Activated CD4-positive, alpha-beta T cell treated with anti-CD3 and anti-CD28 coated beads, Interleukin-2, amount 10 ng/mL, durations not matched to agents 7 days and 5 days (primary cell): ENCODE results near the gene ATRX. TPM values are rescaled to one million over a fixed set of nuclear protein-coding genes. Genes with fewer than 3 reads are reported as not detected.
"Not testable (repeated sequence)": the region's sequence is repeated elsewhere in the genome, so short reads cannot be mapped to it uniquely, and the experiment has no call there.

Experiments used
- CTCF ChIA-PET: fragments of 350-600 bp; sonication (Branson Sonifier 250); formaldehyde crosslinking; loops from one replicate; lab custom pipeline; 2021; ENCODE audit warnings: antibody characterized with exemption; lab: Charles Lee
- POLR2A ChIA-PET: fragments of 350-600 bp; sonication (Branson Sonifier 250); formaldehyde crosslinking; loops from one replicate; lab custom pipeline; 2021; ENCODE audit warnings: antibody characterized with exemption; lab: Charles Lee
- DNase-seq: peaks from one replicate; pipeline ENCODE4 v3.0.0-alpha.2; 2020
- H3K27ac Mint-ChIP-seq: one replicate; pipeline ENCODE4 v1.8.0; 2021; ENCODE audit warnings: mild to moderate bottlenecking, moderate library complexity, mixed read lengths
- H3K27me3 Mint-ChIP-seq: one replicate; pipeline ENCODE4 v1.8.0; 2021; ENCODE audit warnings: mixed read lengths
- H3K36me3 Mint-ChIP-seq: one replicate; pipeline ENCODE4 v1.8.0; 2021; ENCODE audit warnings: low read depth, mixed read lengths
- H3K4me1 Mint-ChIP-seq: one replicate; pipeline ENCODE4 v1.8.0; 2021; ENCODE audit warnings: mixed read lengths
- H3K4me3 Mint-ChIP-seq: one replicate; pipeline ENCODE4 v1.8.0; 2021; ENCODE audit warnings: mild to moderate bottlenecking, moderate library complexity, mixed read lengths
- H3K9me3 Mint-ChIP-seq: one replicate; pipeline ENCODE4 v1.8.0; 2021; ENCODE audit warnings: mixed read lengths
- total RNA-seq, 2 experiments: library from RNA; stranded (reverse); gene quantifications; one replicate each; pipeline ENCODE4 v1.2.3, GENCODE V29; 2021

The ATRX gene
- total RNA-seq, 2 experiments from 2014 or later = 66.4 to 70.9 TPM

- CTCF ChIA-PET = no interaction called here
- POLR2A ChIA-PET = no interaction called here
- H3K4me3 Mint-ChIP-seq = no peak overlapping the region
- no peak for DNase-seq
- peaks cover 52% of the 10 kb centered on the region for H3K36me3 Mint-ChIP-seq
- H3K4me1 Mint-ChIP-seq = peaks cover 3% of the 10 kb centered on the region
- no peak overlapping the region for H3K27ac Mint-ChIP-seq
- no peaks in the 10 kb centered on the region for H3K27me3 Mint-ChIP-seq
- H3K9me3 Mint-ChIP-seq = peaks cover 5% of the 10 kb centered on the region
Observed at GRCh38 chrX:77639820-77640219, 146.2 kb downstream of the ATRX start.

DNA sequence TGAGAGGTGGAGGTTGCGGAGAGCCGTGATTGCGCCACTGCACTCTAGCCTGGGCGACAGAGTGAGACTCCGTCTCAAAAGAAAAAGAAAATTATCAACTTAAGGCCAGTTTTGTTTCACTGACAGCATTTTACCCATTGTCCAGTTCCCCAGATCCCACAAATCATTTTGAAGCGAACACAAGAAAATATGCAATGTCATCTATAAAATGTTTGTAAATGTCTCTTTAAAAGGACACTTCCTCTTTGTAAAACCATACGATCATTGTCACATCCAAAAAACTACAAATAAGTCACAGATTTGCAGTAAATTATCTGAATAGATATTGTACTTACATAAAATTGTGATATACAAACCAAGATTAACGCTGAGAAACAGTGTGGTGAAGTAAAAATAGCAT, 147.6 kb downstream of the ATRX start:
- CTCF ChIA-PET = no interaction called here
- H3K4me1 Mint-ChIP-seq = peaks cover 3% of the 10 kb centered on the region
- H3K4me3 Mint-ChIP-seq = no peak overlapping the region
- DNase-seq = no peak
- H3K27me3 Mint-ChIP-seq = no peaks in the 10 kb centered on the region
- H3K27ac Mint-ChIP-seq = no peak overlapping the region
- POLR2A ChIA-PET = no interaction called here
- H3K9me3 Mint-ChIP-seq = no peaks in the 10 kb centered on the region
- peaks cover 55% of the 10 kb centered on the region for H3K36me3 Mint-ChIP-seq

DNA sequence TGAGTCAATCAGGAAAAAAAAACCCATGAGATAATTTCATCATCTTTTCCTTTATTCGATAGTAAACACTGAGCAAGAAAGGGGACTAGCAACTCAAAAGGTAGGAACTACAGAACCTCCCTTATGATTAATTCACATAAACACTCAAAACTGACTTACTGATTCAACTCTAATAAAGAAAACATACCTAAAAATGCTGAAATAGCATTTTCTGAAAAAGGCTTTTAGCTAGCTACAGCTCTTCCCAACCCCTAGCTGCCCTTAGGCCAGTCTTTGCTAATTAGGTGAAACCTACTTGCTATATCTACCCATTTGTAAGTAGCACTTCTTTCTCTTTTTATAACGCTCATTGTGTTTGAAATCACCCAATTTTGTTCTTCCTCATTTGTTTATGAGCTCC, 150.6 kb downstream of the ATRX start:
- Mint-ChIP-seq H3K4me3 (no peak overlapping the region), H3K9me3 (no peaks in the 10 kb centered on the region), H3K27me3 (no peaks in the 10 kb centered on the region), H3K4me1 (no peaks in the 10 kb centered on the region), H3K27ac (no peak overlapping the region), H3K36me3 (peaks cover 37% of the 10 kb centered on the region)
- no peak for DNase-seq
- ChIA-PET CTCF (interaction anchor here (1.0 to 1.6 kb wide), 2 partner anchors 12 to 59 kb away, joined by 3 read pairs; no protein-coding TSS in a partner anchor), POLR2A (interaction anchor here (0.7 kb wide), 1 partner anchor 8 kb away, joined by 5 read pairs; no protein-coding TSS in a partner anchor)

DNA sequence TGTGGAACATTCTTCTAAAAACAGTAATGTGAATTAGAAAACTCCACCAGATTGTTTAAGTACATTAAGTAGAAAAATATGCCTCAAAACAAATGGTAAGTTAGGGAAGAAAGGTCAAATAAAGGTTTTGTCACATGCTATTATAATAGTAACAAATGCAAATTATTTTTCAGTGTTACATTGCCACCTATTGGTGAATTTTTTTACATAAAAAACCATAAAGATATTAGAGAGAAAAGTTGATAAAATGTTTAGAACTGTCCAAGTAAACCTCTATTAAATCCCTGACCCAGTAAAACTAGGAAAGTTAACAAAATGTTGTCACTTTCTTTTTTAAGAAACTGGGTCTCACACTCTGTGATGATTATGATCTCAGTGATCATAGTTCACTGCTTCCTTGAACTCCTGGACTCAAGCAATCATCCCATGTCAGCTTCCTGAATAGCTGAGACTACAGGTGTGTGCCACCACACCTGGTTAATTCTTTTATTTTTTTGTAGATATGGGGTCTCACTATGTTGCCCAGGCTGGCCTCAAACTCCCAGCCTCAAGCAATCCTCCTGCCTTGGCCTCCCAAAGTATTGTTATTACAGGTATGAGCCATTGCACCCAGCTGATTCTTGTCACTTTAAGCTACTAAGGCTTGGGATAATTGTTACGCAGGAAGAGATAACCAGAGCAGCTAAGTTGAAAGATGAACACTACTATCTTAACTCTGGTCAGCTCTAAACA, 157.6 kb downstream of the ATRX start:
- no peaks in the 10 kb centered on the region for H3K9me3 Mint-ChIP-seq
- POLR2A ChIA-PET = no interaction called here
- H3K4me3 Mint-ChIP-seq = no peak overlapping the region
- H3K36me3 Mint-ChIP-seq = peaks cover 23% of the 10 kb centered on the region
- H3K4me1 Mint-ChIP-seq = peaks cover 3% of the 10 kb centered on the region
- no peak overlapping the region for H3K27ac Mint-ChIP-seq
- DNase-seq = no peak
- CTCF ChIA-PET = interaction anchor here (1.4 kb wide), 1 partner anchor 9 kb away, joined by 3 read pairs; no protein-coding TSS in a partner anchor
- H3K27me3 Mint-ChIP-seq = no peaks in the 10 kb centered on the region

GRCh38 chrX:77622672-77623071, 163.3 kb downstream of the ATRX start:
- peaks cover 18% of the 10 kb centered on the region for H3K4me1 Mint-ChIP-seq
- peaks cover 24% of the 10 kb centered on the region for H3K36me3 Mint-ChIP-seq
- POLR2A ChIA-PET = no interaction called here
- CTCF ChIA-PET = interaction anchor here (1.2 kb wide), 1 partner anchor 13 kb away, joined by 3 read pairs; no protein-coding TSS in a partner anchor
- no peak for DNase-seq
- H3K27ac Mint-ChIP-seq = peak overlapping the region; percentile 39
- no peaks in the 10 kb centered on the region for H3K27me3 Mint-ChIP-seq
- peak overlapping the region; percentile 33 for H3K4me3 Mint-ChIP-seq
- H3K9me3 Mint-ChIP-seq = no peaks in the 10 kb centered on the region

- Mint-ChIP-seq H3K4me3 (no peak overlapping the region), H3K36me3 (peaks cover 24% of the 10 kb centered on the region), H3K27ac (no peak overlapping the region), H3K4me1 (peaks cover 18% of the 10 kb centered on the region), H3K9me3 (no peaks in the 10 kb centered on the region), H3K27me3 (no peaks in the 10 kb centered on the region)
- ChIA-PET POLR2A (no interaction called here), CTCF (no interaction called here)
- DNase-seq = no peak
Observed at GRCh38 chrX:77622233-77622632, 163.8 kb downstream of the ATRX start.

GRCh38 chrX:77621453-77621852, 164.6 kb downstream of the ATRX start:
- Mint-ChIP-seq H3K36me3 (peaks cover 24% of the 10 kb centered on the region), H3K4me1 (peaks cover 18% of the 10 kb centered on the region)
- DNase-seq, H3K9me3 Mint-ChIP-seq, H3K4me3 Mint-ChIP-seq, POLR2A ChIA-PET, H3K27me3 Mint-ChIP-seq, H3K27ac Mint-ChIP-seq, CTCF ChIA-PET: not testable (repeated sequence)

- peaks cover 4% of the 10 kb centered on the region for H3K4me1 Mint-ChIP-seq
- peaks cover 14% of the 10 kb centered on the region for H3K36me3 Mint-ChIP-seq
- H3K9me3 Mint-ChIP-seq = no peaks in the 10 kb centered on the region
- no peak overlapping the region for H3K27ac Mint-ChIP-seq
- no peak for DNase-seq
- POLR2A ChIA-PET = no interaction called here
- CTCF ChIA-PET = no interaction called here
- H3K27me3 Mint-ChIP-seq = no peaks in the 10 kb centered on the region
- no peak overlapping the region for H3K4me3 Mint-ChIP-seq
Observed at GRCh38 chrX:77617206-77617605, 168.8 kb downstream of the ATRX start.

- POLR2A ChIA-PET = no interaction called here
- no peak overlapping the region for H3K4me3 Mint-ChIP-seq
- H3K27ac Mint-ChIP-seq = no peak overlapping the region
Observed at GRCh38 chrX:77603635-77604336, 182.2 kb downstream of the ATRX start.

DNA sequence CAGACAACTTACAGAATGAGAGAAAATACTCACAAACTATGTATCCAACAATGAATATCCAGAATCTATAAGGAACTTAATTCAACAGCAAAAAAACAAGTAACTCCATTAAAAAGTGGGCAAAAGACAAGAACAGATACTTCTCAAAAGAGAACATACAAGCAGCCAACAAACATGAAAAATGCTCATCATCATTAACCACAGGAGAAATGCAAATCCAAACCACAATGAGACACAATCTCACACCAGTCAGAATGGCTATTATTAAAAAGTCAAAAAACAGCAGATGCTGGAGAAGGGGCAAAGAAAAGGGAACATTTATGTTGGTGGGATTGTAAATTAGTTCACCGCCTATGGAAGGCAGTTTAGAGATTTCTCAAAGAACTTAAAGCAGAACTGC, 188.5 kb downstream of the ATRX start:
- ChIA-PET POLR2A (no interaction called here), CTCF (no interaction called here)
- H3K4me3 Mint-ChIP-seq = no peak overlapping the region
- no peaks in the 10 kb centered on the region for H3K9me3 Mint-ChIP-seq
- no peaks in the 10 kb centered on the region for H3K27me3 Mint-ChIP-seq
- peaks cover 18% of the 10 kb centered on the region for H3K36me3 Mint-ChIP-seq
- no peak overlapping the region for H3K27ac Mint-ChIP-seq
- DNase-seq = no peak
- H3K4me1 Mint-ChIP-seq = no peaks in the 10 kb centered on the region

More at GRCh38 chrX:77603635-77604336, 182.2 kb downstream of the ATRX start:
- no peak for DNase-seq
- H3K4me1 Mint-ChIP-seq = no peaks in the 10 kb centered on the region
- H3K9me3 Mint-ChIP-seq = no peaks in the 10 kb centered on the region
- H3K36me3 Mint-ChIP-seq = peaks cover 27% of the 10 kb centered on the region
- H3K27me3 Mint-ChIP-seq = no peaks in the 10 kb centered on the region
- CTCF ChIA-PET = no interaction called here

DNA sequence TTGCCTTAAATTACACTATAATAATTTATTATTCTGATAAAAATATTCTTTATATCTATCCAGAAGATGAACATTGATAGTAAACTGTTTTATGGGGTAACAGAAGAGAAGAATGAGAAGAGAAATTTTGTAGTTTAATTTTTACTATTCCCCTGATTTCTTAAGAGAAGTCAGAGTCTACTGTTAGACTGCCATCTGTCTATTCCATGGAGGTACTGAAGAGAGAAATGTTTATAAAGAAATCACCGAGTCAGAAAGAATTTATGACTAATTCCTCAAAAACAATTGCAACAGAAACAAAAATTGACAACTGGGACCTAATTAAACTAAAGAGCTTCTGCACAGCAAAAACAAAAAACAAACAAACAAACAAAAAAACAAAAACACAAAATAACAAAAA, 188.9 kb downstream of the ATRX start:
- CTCF ChIA-PET = no interaction called here
- peaks cover 18% of the 10 kb centered on the region for H3K36me3 Mint-ChIP-seq
- POLR2A ChIA-PET = no interaction called here
- H3K27ac Mint-ChIP-seq = peak overlapping the region; percentile 9
- no peaks in the 10 kb centered on the region for H3K4me1 Mint-ChIP-seq
- no peak for DNase-seq
- H3K9me3 Mint-ChIP-seq = no peaks in the 10 kb centered on the region
- no peaks in the 10 kb centered on the region for H3K27me3 Mint-ChIP-seq
- no peak overlapping the region for H3K4me3 Mint-ChIP-seq

DNA sequence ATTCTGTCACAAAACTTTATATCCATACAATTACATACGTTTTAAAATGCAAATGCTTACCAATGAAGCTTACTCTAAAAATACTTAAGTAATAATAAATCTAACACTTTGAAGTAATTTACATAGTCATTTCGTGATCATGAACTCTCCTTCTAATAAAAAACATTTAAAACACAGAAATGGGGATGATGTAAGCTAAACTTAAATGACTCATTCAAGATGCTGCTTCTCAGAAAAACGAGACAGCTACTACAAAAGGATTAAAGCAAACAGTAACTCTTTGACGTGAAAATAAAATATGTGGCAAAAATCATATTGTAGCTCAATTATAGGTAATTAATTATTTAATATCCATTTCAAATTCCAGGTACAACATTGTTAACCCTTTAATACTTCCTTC, 190.2 kb downstream of the ATRX start:
- CTCF ChIA-PET = no interaction called here
- H3K36me3 Mint-ChIP-seq = peaks cover 18% of the 10 kb centered on the region
- no peaks in the 10 kb centered on the region for H3K27me3 Mint-ChIP-seq

DNA sequence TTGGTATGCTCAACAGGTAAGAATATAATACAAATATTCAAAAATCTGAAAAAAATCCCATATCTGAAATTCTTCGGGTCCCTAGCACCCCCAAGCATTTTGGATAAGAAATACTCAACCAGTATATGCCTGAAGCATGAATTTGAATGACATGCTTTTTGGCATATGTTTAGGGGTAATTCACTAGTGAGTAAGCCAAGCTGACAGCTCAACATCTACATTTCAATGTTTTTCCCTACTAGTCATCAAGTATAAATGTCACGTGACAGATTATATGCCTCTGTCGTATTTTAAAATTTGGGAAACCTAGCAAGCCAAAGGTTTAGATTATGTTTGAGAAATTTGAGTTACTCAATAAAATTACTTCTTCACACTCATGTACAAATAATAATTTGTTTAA, 213.7 kb downstream of the ATRX start:
- CTCF ChIA-PET = no interaction called here
- Mint-ChIP-seq H3K4me1 (no peaks in the 10 kb centered on the region), H3K27me3 (no peaks in the 10 kb centered on the region), H3K36me3 (peaks cover 18% of the 10 kb centered on the region), H3K27ac (no peak overlapping the region), H3K9me3 (peaks cover 3% of the 10 kb centered on the region), H3K4me3 (no peak overlapping the region)
- DNase-seq = no peak
- POLR2A ChIA-PET = no interaction called here

More for the DNA sequence above, 190.2 kb downstream of the ATRX start:
- POLR2A ChIA-PET = no interaction called here
- no peak overlapping the region for H3K4me3 Mint-ChIP-seq
- no peak overlapping the region for H3K27ac Mint-ChIP-seq
- H3K4me1 Mint-ChIP-seq = no peaks in the 10 kb centered on the region
- no peaks in the 10 kb centered on the region for H3K9me3 Mint-ChIP-seq
- DNase-seq = no peak
